Measurements from ENCODE around the gene GID8. TPM values are rescaled to one million over a fixed set of nuclear protein-coding genes. Genes with fewer than 3 reads are reported as not detected.

The GID8 gene
- total and polyA plus RNA-seq, 2 of the 13 experiments (the other 11 are each of a cell fraction or from before 2014, with no cell fraction given) = 39.6 to 59.8 TPM

DNA sequence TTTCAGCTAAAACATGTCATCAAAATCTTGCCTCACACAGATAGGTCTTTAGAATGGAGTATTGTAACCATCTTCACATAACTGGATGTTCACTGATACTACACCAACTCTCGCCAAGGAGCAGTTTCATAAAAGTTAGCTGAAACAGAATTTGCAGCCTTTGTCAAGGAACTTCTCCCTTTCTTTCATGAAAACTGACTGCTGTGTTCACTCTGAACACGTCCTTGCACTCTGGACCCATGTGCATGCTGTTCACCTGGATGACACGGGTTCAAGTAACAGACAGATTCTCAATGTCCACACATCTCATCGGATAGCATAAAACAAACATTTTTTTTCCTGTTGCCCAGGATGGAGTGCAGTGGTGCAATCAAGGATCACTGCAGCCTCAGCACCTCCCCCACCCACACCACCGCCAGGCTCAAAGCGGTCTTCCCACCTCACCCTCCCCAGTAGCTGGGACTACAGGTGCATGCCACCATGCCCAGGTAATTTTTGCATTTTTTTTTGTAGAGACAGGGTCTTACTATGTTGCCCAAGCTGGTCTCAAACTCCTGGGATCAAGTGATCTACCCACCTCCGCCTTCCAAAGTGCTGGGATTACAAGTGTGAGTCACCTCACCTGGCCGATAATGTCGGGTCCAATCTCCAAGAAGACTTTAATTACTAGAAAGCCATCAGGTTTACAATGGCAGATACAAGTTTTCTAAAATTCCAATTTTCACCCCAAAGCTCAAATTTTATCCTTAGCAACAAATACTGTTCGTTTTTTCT is 21.1 kb upstream of the GID8 start (continued):
- TF ChIP-seq, protein P1, sequence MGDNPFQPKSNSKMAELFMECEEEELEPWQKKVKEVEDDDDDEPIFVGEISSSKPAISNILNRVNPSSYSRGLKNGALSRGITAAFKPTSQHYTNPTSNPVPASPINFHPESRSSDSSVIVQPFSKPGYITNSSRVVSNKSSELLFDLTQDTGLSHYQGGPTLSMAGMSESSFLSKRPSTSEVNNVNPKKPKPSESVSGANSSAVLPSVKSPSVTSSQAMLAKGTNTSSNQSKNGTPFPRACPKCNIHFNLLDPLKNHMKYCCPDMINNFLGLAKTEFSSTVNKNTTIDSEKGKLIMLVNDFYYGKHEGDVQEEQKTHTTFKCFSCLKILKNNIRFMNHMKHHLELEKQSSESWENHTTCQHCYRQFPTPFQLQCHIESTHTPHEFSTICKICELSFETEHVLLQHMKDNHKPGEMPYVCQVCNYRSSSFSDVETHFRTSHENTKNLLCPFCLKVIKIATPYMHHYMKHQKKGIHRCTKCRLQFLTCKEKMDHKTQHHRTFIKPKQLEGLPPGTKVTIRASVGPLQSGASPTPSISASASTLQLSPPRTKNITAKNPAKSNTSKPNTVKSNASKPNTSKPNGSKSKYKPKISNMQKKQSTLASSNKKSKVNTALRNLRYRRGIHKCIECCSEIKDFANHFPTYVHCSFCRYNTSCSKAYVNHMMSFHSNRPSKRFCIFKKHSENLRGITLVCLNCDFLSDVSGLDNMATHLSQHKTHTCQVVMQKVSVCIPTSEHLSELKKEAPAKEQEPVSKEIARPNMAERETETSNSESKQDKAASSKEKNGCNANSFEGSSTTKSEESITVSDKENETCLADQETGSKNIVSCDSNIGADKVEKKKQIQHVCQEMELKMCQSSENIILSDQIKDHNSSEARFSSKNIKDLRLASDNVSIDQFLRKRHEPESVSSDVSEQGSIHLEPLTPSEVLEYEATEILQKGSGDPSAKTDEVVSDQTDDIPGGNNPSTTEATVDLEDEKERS (CRISPR knock-in tag; IDR thresholded peaks at IDR 0.05) = peak; percentile 91
- TF ChIP-seq ZNF850 (CRISPR knock-in tag; conservative IDR thresholded peaks at IDR 0.05) (no peak), PRMT3 (CRISPR knock-in tag; IDR thresholded peaks at IDR 0.05; ENCODE audit: borderline replicate concordance, low read depth) (no peak), ZNF232 (CRISPR knock-in tag; IDR thresholded peaks at IDR 0.05; ENCODE audit: borderline replicate concordance) (peak; percentile 75; the same call in 1 of the 2 replicates), RORA (CRISPR knock-in tag; IDR thresholded peaks at IDR 0.05) (no peak), HNRNPUL1 (IDR thresholded peaks at IDR 0.05; ENCODE audit: low read depth, low read length) (no peak), MIXL1 (CRISPR knock-in tag; IDR thresholded peaks at IDR 0.05) (peak; percentile 98)
- TF ChIP-seq, protein P2, sequence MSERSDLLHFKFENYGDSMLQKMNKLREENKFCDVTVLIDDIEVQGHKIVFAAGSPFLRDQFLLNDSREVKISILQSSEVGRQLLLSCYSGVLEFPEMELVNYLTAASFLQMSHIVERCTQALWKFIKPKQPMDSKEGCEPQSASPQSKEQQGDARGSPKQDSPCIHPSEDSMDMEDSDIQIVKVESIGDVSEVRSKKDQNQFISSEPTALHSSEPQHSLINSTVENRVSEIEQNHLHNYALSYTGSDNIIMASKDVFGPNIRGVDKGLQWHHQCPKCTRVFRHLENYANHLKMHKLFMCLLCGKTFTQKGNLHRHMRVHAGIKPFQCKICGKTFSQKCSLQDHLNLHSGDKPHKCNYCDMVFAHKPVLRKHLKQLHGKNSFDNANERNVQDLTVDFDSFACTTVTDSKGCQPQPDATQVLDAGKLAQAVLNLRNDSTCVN (CRISPR knock-in tag; IDR thresholded peaks at IDR 0.05; ENCODE audit: borderline replicate concordance) = peak; percentile 87
- TF ChIP-seq, protein P3, sequence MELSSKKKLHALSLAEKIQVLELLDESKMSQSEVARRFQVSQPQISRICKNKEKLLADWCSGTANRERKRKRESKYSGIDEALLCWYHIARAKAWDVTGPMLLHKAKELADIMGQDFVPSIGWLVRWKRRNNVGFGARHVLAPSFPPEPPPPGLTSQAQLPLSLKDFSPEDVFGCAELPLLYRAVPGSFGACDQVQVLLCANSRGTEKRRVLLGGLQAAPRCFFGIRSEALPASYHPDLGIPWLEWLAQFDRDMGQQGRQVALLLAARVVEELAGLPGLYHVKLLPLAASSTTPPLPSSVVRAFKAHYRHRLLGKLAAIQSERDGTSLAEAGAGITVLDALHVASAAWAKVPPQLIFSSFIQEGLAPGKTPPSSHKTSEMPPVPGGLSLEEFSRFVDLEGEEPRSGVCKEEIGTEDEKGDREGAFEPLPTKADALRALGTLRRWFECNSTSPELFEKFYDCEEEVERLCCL (CRISPR knock-in tag; IDR thresholded peaks at IDR 0.05; ENCODE audit: borderline replicate concordance) = no peak
- TF ChIP-seq, protein P4, sequence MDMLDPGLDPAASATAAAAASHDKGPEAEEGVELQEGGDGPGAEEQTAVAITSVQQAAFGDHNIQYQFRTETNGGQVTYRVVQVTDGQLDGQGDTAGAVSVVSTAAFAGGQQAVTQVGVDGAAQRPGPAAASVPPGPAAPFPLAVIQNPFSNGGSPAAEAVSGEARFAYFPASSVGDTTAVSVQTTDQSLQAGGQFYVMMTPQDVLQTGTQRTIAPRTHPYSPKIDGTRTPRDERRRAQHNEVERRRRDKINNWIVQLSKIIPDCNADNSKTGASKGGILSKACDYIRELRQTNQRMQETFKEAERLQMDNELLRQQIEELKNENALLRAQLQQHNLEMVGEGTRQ (IDR thresholded peaks at IDR 0.05; ENCODE audit: low read depth, low read length) = no peak
- TF ChIP-seq, protein P4 (CRISPR knock-in tag; IDR thresholded peaks at IDR 0.05; ENCODE audit: borderline replicate concordance) = peak; percentile 56; the same call in 1 of the 2 replicates
- TF ChIP-seq, protein P5, sequence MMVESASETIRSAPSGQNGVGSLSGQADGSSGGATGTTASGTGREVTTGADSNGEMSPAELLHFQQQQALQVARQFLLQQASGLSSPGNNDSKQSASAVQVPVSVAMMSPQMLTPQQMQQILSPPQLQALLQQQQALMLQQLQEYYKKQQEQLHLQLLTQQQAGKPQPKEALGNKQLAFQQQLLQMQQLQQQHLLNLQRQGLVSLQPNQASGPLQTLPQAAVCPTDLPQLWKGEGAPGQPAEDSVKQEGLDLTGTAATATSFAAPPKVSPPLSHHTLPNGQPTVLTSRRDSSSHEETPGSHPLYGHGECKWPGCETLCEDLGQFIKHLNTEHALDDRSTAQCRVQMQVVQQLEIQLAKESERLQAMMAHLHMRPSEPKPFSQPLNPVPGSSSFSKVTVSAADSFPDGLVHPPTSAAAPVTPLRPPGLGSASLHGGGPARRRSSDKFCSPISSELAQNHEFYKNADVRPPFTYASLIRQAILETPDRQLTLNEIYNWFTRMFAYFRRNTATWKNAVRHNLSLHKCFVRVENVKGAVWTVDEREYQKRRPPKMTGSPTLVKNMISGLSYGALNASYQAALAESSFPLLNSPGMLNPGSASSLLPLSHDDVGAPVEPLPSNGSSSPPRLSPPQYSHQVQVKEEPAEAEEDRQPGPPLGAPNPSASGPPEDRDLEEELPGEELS (CRISPR knock-in tag; IDR thresholded peaks at IDR 0.05) = peak; percentile 98
- TF ChIP-seq, protein P6, sequence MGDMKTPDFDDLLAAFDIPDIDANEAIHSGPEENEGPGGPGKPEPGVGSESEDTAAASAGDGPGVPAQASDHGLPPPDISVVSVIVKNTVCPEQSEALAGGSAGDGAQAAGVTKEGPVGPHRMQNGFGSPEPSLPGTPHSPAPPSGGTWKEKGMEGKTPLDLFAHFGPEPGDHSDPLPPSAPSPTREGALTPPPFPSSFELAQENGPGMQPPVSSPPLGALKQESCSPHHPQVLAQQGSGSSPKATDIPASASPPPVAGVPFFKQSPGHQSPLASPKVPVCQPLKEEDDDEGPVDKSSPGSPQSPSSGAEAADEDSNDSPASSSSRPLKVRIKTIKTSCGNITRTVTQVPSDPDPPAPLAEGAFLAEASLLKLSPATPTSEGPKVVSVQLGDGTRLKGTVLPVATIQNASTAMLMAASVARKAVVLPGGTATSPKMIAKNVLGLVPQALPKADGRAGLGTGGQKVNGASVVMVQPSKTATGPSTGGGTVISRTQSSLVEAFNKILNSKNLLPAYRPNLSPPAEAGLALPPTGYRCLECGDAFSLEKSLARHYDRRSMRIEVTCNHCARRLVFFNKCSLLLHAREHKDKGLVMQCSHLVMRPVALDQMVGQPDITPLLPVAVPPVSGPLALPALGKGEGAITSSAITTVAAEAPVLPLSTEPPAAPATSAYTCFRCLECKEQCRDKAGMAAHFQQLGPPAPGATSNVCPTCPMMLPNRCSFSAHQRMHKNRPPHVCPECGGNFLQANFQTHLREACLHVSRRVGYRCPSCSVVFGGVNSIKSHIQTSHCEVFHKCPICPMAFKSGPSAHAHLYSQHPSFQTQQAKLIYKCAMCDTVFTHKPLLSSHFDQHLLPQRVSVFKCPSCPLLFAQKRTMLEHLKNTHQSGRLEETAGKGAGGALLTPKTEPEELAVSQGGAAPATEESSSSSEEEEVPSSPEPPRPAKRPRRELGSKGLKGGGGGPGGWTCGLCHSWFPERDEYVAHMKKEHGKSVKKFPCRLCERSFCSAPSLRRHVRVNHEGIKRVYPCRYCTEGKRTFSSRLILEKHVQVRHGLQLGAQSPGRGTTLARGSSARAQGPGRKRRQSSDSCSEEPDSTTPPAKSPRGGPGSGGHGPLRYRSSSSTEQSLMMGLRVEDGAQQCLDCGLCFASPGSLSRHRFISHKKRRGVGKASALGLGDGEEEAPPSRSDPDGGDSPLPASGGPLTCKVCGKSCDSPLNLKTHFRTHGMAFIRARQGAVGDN (CRISPR knock-in tag; IDR thresholded peaks at IDR 0.05) = peak; percentile 91
